NCI-H1436 (cell line): ENCODE measurements around the gene TEP1.

ENCODE experiments used
- DNase-seq: peaks from one replicate; lab custom pipeline; 2025; lab: John Stamatoyannopoulos, UW

TEP1 gene

DNA sequence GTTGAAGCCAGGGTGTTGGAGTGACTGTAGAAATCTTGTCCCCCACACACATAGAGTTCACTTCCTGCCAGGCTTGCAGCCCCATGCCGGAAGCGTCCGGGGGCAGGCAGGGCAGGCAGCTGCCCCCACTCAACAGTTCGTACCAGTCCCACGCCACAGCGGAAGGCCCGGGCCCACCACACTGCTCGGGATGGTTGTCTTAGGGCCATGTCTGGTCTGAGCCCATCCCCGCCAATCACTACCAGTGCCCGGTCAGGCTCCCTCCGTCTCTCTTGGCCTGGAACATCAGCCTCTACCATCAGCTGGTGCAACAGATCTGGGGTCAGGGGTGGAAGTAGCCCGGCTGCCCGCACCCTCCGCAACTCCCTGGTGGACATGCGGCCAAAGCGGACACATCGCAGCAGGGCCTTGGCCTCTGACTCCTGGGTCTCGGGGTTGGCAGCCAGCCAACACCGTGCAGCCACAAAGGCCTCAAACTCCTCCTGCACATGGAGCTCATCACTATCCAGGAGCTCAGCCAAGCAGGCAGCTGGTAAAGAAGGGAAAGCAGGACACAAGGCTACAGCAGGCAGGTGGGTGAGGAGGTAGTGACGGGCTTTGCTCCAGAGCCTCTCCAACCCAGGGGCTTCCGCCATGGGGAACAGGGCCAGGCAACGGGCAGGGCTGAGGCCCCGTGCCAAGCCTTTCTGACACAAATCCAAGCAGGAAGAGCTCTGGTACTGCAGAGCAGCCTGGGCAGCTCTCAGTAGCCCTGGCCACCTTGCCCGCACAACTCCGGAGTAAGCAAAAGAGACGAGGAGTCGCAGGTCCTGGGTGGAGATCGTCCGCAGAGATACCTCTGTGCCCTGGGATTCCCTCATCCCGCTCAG lies 16.7 kb upstream of the TEP1 start:
- DNase-seq: no peak

DNA sequence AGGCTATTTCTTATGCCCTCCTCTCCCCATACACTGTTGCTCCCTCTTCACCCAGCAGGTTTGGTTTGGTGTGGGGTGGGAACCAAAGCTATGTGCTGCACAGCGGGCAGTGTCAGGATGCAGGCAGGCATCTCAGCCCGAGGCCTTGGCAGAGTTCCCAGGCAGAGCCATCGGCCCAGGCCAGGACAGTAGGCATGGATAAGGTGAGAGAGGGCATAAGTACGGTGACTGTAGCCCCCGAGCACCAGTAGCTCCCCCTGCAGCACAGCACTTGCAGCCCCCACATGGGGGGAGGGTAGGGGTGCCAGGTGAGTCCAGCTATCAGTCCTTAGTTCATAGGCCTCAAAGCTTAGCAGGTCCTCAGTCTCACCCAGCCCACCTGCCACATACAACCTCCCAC lies 15.5 kb upstream of the TEP1 start:
- no peak for DNase-seq

DNA sequence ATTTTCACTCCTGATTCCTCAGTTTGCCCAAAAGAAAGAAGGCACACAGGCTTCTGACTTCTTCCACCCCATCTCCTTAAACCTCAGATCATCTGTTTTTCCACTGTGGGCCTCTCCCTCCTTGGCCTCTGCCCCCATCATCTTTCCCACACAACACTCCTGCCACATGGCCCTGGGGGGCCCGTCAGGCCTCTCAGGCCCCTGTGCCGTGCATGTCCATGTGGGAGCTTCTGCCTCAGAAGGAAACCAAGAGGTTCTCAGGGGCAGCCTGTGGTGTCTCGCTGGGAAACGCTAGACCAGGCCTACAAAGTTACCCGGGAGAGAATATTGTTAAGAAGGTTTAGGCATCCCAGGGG lies 14.7 kb upstream of the TEP1 start:
- no peak for DNase-seq

DNA sequence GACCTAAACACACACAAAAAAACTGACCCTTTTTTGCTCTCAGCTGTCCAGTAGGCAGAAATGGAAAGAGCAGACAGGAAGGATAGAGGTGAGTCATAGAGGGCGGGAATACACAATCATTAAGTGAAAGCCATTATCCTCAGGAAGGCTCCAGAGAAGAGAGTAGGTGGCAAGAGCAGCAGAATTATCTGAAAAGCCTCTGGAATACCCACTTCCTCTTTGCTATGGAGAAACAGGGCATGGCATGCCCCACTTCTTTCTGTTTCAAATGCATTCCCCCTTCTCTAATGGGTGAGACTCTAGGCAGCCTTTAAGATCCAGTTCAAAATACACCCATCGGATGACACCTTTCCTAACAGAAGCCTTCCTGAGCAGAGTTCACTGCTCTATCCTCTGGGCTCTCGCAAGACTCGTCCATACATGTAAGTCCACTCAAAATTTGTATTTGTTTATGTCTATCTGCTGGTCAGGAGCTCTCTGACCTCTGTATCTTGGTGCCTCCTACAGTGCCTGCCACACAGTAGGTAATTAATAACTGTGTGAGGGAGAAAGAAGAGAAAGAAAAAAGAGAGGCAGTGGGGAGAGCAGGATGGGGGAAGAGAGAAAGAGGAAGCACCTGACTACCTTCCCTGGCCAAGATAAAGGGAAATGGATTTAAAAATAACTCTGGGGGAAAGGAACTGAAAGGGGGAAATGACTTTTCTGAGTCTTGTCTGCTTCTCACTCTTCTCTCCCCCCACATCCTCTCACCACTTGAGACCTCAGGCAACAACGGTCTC lies 14.1 kb upstream of the TEP1 start:
- no peak for DNase-seq

DNA sequence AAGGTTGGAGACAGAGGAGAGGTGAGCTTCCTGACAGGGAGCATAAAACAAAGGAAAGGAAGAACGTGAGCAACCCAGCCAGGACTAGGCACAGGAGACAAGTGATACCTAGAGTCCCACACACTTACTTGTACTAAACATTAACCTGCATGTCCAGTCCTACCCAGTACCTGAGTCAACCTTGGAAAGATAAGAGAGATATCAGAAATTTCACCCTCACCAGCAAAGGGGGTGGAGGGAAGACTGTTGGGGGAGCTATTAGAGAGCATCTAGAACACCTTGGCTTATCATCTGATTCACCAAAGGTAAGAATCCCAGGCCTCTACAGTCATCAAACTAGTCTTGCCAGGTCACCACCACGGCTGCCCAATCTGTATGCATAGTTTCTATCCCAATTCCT lies 11.6 kb upstream of the TEP1 start:
- DNase-seq: no peak

DNA sequence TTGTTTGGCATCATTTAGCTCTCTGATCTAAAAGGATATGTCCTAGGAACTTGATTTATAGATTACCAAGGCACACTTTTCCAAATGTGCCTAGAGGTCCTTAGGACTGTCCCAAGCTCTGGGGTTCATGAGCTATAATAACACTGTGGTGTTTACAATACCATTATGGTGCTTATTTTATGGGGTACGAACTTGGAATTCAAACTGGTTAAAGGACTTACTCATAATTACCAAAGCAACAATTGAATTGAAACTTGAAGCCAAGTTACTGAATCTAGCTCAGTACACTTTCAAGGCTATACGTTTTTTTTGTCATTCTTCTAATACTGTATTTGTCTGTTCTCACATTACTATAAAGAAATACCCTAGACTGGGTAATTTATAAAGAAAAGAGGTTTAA lies 9.6 kb upstream of the TEP1 start:
- no peak for DNase-seq

DNA sequence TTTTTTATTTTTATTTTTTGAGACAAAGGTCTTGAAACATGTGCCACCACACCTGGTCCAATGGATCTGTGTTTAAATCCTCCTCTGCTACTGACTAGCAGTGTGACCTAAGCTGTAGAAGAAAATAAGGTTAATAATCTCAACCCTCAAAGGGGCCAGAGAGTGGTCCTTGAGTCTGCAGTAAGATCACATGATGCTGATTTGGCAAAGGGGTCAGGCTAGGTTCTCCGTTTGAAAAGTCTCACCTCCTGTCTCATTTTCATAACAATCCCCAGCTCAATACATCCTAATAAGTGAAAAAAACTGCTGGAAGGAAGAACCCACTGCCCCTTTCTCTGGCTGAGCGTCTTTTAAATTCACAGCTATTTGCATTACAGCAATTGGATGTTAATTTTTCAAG lies 8.0 kb upstream of the TEP1 start:
- no peak for DNase-seq

DNA sequence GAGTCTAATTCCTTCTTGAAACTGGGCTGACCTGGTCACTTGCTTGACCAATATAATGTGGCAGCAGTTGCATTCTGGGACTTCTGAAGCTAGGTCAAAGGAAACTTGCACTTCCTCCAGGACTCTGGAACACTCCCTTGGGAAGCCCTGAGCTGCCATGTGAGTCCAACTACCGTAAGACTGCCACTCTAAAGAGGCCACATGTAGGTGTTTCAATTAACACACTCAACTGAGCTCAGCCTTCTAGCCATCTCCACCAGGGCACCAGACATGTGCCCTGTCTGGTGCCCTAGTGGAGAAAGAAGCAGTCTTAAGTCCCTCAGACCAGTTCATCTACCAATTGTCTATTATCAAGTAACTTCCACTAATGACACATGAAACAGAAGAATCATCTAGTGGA lies 6.1 kb upstream of the TEP1 start:
- no peak for DNase-seq

DNA sequence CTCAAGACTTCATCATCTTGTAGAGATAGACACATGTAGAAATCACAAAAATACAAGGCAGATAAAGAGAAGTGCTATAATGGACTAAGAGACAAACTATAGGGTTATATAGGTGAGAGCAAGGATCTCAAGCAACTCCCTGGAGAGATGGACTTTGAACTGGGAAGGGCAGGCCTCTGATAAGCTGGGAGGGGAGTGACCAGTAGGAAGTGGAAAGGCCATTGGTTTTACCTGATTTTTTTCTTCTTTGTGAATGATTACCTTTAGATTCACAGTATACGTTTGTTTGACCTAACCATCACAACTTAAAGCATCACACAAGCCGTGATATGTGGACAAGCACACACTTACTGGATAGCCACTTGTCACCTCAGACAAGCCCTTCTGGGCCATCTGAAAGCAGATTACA lies 5.2 kb upstream of the TEP1 start:
- no peak for DNase-seq

DNA sequence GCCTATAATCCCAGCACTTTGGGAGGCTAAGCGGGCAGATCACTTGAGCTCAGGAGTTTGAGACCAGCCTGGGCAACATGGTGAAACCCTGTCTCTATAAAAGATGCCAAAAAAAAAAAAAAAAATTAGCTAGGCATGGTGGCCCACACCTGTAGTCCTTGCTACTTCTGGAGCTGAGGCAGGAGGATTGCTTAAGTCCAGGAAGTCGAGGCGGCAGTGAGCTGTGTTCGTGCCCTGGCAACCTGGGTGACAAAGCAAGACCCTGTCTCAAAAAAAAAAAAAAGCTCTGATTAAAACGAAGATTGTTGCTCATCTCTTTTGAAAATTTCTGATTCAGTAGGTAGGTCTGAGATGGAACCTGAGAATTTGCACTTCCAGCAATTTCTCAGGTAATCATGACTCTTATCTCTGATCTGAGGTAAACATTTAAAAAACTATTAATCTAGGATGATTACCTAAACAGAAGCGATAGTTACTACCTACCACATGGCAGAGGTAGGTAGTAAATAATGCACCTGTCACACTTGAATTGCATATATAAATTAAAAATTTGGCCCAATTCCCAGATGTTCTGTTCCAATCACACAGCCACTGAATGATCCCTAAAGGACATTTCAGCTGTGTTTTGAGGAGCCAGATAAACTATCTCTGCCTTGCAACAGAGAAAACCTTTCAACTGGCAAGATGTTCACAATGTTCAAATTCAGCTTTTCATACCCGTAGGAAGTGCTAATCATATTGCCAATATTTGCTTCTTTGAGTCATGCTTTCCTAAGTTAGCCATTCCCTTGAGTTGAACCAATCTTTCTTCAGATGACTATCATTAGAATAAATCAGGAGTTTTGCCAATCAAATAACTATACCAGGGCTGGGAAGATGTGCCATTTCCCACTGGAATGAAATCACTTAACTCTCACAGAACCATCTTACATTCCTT lies 4.2 kb upstream of the TEP1 start:
- DNase-seq: peak; percentile 52

DNA sequence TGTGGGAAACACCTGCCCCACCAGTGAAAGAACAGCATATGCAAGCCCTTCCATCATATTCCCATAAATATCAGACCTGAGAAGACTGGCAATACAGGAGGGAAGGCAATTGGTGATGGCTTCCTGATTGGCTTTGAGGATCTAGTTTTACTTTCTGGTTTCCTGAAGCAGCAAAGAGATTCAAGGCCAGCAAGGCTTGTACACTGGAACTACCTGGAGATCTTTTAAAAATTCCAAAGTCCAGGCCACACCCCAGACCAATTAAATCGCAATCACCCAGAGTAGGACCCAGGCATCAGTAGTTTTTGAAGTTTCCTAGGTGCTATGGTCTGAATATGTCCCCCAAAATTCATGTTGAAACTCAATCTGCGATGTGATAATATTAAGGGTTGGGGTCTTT lies 2.9 kb upstream of the TEP1 start:
- no peak for DNase-seq

DNA sequence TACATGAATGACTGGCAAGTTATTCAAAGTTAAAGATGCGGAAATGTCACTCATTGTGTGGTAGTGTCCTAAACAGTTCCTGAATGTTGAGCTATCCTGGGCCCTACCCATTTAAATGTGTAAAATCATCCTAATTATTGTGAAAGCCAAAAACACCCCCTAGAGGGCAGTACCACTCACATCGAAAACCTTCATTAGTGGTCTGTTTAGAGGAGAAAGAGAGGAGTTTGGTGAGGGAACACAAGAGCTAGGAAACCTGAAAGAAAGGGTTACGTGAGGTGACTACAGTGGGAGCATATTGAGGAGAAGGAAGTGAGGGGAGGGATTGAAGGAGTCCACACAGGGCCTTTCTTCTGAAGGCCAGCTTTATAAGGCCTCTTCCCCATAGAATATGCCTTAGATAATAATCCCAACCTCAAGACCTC lies 2.5 kb upstream of the TEP1 start:
- DNase-seq: no peak

DNA sequence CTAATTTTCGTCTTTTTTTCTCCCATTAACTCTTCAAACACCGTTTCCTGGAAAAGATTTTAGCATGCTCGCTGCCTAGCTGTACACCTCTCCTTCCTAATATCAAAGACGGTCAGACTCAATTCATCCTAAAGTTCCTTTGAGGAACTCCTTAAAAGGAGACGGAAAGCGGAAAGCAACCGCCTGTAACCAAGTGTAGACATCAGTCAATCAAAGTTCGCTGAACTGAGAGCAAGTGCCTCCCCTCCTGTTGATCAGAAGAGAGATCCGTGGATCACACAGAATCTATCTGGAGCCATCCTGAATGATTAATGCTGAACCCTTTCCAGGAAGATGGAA lies 412 bp upstream of the TEP1 start:
- no peak for DNase-seq

DNA sequence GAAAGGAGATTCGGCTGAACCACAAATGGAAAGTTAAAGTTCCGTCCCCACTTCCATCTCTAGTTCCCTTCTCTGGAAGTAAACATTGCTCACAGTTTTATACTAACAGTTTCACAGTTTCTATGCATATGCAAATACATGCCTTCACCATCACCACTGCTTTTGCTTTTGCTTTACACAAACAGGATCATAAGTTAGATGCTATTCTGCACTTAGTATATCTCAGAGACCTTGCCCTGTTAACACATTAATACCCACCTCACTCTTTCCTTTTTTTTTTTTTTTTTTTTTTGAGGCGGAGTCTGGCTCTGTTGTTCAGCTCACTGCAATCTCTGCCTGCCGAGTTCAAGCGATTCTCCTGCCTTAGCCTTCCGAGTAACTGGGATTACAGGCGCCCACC lies 890 bp downstream of the TEP1 start:
- no peak for DNase-seq

DNA sequence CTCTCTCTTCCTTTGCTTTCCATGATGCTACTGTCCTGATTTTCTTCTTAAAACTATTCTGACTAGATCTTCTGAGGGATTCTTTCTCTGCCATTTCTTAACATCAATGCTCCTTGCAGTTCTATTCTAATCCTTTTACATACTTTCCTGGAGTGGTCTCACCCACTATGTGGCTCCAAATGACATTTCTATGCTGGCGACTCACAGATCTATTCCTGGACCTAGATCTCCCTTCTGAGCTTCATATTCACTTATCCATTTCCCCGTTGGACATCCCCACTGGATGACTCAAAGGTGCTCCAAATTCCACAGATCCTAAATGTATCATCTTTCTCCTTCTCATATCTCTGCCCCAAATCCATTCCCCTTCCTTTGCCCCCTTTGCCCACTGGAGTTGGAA lies 4.1 kb downstream of the TEP1 start:
- no peak for DNase-seq

DNA sequence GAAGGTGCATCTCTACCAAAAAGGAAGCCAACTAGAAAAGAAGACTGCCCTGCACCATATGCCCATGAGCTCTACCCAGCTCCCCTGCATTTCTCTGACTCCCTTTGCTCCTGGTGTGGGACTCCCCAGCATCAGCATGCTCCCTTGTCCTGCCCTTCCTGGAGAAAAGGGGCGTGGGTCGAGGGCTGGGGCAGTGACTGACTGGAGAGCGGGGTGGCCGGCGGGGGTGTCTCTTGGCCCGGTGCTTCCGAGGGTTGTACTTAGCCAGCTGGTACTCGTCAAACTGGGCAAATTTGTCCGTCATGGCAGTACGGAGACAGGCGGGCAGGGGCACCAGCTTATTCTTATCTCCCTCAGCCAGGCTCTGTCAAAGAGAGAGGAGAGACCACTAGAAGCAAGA lies 9.8 kb downstream of the TEP1 start:
- DNase-seq: no peak

DNA sequence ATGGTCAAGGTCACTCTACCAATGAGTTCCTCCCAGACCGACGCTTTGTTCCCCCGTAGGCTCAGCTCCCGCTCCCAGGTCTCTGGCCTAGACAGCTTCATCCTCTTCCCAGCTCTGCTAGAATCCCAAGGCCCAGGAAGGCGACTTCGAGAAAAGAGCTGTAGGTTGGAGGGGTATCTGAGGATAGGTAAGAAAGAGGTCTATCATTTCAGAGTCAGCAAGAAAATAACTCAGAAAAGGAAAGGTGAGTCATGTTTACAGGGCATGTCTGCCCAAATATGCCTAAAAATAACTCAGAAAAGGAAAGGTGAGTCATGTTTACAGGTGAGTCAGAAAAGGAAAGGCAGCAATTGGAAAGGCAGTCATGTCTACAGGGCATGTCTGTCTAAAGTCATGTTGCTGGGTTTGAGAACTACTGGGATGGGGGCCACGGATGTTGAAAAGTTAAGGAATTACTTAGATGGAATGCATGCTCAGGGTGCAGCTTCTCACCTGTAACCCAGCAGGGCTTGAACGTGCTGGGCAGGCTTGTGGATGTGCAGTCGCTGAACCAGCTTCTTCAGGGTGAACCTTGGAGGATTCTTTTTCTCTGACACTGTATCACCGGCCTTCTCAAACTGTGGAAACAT lies 12.2 kb downstream of the TEP1 start:
- DNase-seq: no peak

DNA sequence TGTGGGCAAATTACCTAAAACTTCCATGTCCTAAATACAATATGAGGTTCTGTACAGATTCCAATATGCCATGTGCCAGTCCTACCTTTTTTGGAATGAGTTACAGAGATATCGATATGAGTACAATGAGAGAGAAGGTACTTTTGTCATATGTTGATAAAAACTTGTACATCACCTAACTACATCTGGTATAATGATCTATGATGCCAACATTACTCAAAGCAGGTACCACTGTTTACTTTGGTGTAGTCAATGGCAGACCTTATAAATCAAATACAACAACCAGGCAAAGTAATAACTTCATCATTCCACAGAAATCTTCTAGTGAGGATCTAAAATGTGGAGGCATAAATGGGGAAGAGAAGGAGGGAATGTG lies 12.7 kb downstream of the TEP1 start:
- no peak for DNase-seq

DNA sequence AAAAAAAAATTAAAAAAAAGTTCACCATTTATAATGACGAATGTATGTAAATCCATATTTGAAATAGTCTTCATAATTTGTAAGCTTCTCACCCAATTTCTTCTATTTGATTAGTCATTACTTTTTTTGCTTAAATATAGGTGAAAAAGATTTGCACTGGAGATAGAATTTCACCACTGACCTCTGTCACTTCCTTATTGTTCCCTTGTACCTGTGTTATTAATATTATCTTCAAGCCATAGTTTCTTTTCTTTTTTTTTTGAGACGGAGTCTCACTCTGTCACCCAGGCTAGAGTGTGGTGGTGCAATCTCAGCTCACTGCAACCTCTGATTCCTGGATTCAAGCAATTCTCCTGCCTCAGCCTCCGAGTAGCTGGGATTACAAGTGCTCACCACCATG lies 15.8 kb downstream of the TEP1 start:
- no peak for DNase-seq

DNA sequence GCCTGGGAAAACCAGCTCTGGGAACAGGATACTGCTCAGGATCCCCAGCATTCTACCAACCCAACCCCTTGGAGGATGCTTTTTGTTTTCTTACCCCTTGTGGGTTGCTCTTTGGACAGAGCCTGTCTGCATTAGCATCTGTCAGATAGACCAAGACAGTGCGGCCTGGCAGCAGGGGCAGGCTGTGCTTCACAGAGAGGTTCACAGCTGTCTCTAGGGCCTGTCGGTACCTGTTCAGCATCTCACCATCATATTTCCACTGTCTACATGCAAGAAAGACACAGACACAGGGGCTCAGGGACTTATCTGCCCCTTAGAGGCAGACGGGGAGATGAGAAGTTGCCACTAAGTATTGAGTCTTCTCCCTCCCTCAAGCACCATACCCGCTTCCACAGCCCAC lies 21.8 kb downstream of the TEP1 start:
- no peak for DNase-seq

DNA sequence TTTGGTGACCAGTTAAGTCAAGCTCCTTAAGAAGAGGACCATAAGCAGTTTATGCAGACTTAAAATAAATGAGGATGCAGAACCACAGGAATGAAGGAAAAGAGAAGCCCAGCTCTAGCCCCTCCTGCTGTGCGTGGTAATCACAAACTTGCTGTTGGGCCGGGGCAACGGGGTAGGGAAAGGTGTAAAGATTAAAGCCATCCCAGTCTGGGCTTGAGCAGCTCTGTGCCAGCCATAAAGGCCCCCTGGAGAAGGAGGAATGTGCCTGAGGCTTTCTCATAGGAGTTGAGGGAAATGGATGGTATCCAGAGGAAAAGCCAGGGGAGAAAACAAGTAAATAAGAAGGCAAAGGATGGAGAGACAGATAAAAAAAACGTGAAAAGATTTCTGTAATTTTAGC lies 25.1 kb downstream of the TEP1 start:
- no peak for DNase-seq

DNA sequence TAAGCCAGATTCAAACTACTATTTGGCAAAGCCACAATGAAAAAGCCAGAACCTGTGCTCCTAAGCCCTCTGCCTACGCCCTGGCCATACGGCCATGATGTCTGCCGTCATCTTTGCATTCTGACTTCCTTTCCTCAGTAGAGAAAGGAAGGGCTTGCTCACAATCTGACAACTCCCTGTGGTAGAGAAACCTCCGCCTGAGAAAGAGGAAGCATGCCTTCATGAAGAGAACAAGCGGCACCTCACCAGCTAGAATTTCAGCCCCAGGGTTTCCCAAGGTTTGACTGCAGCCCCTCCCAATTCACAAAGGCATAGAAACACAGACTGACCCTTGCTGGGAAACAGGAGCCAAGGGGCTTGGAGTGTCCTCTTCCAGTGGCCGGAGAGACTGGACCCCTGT lies 25.7 kb downstream of the TEP1 start:
- no peak for DNase-seq
